Muscle layer of duodenum (tissue), 2 donors: Measurements from ENCODE around the gene WBP4.
A peak's percentile ranks its signal among the peaks of the same experiment; 100 is the strongest.

Experiments used
- H3K27ac ChIP-seq: one replicate; pipeline ENCODE4 v1.7.0; 2013; ENCODE audit warnings: mild to moderate bottlenecking, low read length
- H3K27me3 ChIP-seq: one replicate; pipeline ENCODE4 v1.7.0; 2013; ENCODE audit warnings: low read depth, mild to moderate bottlenecking, control low read depth, low read length
- H3K36me3 ChIP-seq, 2 donors: one replicate each; pipeline ENCODE4 v1.7.0; 2013; ENCODE audit warnings: low read length in 2 of 2, control low read depth in 1 of 2, mild to moderate bottlenecking in 1 of 2; ENCODE audit not compliant: insufficient read depth in 2 of 2, control insufficient read depth in 1 of 2
- H3K4me1 ChIP-seq, 2 donors: one replicate each; pipeline ENCODE4 v1.7.0; 2013; ENCODE audit warnings: low read length in 2 of 2, mild to moderate bottlenecking in 2 of 2, control low read depth in 1 of 2, moderate library complexity in 1 of 2; ENCODE audit not compliant: insufficient read depth in 2 of 2, control insufficient read depth in 1 of 2
- H3K4me3 ChIP-seq, 2 donors: one replicate each; pipeline ENCODE4 v1.7.0; 2013; ENCODE audit warnings: low read length in 2 of 2, low read depth in 1 of 2, mild to moderate bottlenecking in 1 of 2
- H3K9me3 ChIP-seq, 2 donors: one replicate each; pipeline ENCODE4 v1.7.0; 2013; ENCODE audit warnings: low read length in 2 of 2, control low read depth in 1 of 2, mild to moderate bottlenecking in 1 of 2; ENCODE audit not compliant: control insufficient read depth in 1 of 2
- donor health status: healthy.

WBP4 gene, protein sequence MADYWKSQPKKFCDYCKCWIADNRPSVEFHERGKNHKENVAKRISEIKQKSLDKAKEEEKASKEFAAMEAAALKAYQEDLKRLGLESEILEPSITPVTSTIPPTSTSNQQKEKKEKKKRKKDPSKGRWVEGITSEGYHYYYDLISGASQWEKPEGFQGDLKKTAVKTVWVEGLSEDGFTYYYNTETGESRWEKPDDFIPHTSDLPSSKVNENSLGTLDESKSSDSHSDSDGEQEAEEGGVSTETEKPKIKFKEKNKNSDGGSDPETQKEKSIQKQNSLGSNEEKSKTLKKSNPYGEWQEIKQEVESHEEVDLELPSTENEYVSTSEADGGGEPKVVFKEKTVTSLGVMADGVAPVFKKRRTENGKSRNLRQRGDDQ

DNA sequence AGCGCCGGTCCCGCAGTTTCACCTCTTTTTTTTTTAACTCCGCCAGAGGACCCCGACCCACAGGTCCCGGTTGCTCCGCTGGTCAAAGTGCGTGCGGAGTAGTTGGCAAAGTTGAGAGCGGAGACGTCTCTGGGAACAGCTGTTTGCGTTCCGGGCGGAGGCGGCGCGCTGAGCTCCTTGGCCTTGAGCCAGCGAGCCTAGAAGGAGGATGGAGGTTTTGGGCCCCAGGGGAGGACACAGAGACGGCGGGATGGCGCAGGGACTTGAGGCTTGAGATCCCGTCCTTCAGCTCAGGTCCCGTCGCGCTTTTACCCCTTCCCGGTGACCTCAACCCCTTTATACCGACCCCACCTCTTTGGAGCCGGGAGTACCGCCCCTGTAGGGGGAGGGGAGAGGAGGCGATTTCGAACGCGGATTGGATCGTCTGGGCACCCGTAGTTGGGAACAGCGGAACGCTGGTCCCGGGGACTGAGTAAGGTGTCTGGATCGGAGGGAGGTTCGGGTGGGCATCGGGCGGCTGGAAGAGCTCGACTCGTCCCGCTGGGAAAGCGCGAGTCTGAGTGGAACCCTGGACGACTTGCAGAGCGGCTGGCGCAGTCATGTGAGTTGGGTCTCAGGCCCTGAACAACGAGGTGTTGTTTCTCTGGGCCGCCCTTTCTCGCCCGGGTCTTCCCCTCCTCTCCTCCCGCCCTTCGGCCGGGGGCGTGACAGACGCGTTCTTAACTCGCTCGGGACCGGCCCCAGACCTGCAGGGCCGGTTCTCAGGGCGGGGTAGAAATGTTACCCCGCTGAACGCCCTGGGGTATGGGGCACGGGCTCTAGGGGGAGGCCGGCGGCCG is at the start of gene WBP4:
WBP4 (plus strand) TSS at position 435 of the 839 bp plus-strand sequence; CDS start at position 600, 165 bp downstream.
- peaks cover 34 to 66% of the 10 kb centered on the region in 2 donors for H3K4me1 ChIP-seq
- no peaks in the 10 kb centered on the region for H3K9me3 ChIP-seq
- H3K27ac ChIP-seq = peak within 1 kb of the TSS; percentile 99
- H3K27me3 ChIP-seq = no peaks in the 10 kb centered on the region
- H3K4me3 ChIP-seq = peak within 1 kb of the TSS; percentile 71 to 88
- H3K36me3 ChIP-seq = peaks cover under 1 to 36% of the 10 kb centered on the region in 2 donors

DNA sequence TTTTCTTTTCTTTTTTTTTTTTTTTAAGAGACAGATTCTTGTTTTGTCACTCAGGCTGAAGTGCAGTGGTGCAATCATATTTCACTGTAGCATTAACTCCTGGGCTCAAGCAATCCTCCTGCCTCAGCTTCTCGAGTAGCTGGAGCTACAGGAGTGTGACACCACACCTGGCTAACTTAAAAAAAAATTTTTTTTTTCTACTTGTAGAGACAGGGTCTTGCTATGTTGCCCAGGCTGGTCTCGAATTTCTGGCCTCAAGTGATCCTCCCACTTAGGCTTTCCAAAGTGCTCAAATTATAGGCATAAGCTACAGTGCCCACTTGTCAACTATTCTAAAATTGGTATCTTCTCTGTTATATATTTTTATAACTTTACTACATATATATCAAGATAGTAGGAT is 48.8 kb upstream of the WBP4 start:
- no peaks in the 10 kb centered on the region for H3K36me3 ChIP-seq
- H3K27ac ChIP-seq = no peak overlapping the region
- H3K4me1 ChIP-seq = peaks cover 3 to 20% of the 10 kb centered on the region in 2 donors
- no peaks in the 10 kb centered on the region for H3K27me3 ChIP-seq
- H3K9me3 ChIP-seq = no peaks in the 10 kb centered on the region
- H3K4me3 ChIP-seq = no peak overlapping the region

DNA sequence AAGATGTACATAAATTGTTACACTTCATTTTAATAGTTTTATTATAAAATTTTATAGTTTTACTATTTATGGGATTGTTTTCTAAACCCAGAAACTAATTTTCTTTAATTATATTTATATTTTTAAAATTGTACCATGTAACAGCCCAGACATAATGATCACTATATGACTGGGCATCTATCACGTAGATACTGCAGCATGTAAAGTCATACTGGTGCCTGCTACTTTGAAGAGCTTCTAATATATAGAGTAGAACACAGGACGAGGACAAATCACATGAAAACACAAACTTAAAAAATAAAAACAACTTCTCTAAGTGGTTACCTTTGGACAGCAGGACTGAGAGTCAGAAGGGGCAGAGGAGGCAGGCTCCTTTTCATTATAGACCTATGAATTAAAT is 47.5 kb upstream of the WBP4 start:
- Histone ChIP-seq H3K9me3 (no peaks in the 10 kb centered on the region), H3K27me3 (no peaks in the 10 kb centered on the region), H3K4me3 (no peak overlapping the region), H3K36me3 (no peaks in the 10 kb centered on the region), H3K27ac (no peak overlapping the region), H3K4me1 (peaks cover 0 to 20% of the 10 kb centered on the region in 2 donors)

DNA sequence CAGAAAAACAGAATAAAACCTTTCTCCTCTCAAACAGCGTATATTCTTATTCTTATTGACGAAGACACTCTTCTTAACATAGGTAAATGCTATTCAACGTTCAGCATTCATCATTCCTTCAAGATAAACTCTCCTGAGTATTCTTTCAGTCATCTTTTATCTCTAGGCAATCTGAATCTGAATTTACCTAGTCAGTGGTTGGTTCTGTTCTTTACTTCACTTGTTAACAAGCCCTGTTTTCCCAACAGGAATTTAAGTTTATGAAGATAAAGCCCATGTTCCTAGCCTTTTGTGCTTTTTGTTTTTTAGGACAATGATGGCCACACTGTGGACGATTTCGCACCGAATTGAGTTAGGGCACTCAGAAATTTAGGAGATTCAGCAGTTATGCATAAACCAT is 45.4 kb upstream of the WBP4 start:
- H3K36me3 ChIP-seq = no peaks in the 10 kb centered on the region
- H3K27ac ChIP-seq = no peak overlapping the region
- H3K4me1 ChIP-seq = peaks cover 0 to 31% of the 10 kb centered on the region in 2 donors
- no peaks in the 10 kb centered on the region for H3K27me3 ChIP-seq
- H3K9me3 ChIP-seq = no peaks in the 10 kb centered on the region
- no peak overlapping the region for H3K4me3 ChIP-seq

DNA sequence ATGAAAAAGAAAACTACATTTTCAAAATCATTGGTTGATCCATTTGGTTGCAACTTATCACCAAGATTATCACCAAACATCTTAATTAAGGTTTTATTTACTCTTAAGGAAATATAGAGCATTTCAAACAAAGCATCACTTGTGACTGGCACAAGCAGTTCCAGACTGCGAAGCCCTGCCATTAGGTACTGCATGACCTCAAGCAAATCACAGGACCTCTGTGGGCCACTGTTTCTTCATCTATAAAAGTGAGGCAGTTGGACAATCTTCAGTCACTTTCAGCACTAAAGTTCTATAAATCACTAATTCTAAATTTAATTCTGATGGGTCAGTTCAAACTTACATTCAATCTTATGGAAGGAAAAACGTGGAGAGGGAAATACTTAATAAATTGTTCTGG is 44.1 kb upstream of the WBP4 start:
- H3K36me3 ChIP-seq = no peaks in the 10 kb centered on the region
- peak overlapping the region; percentile 94 for H3K27ac ChIP-seq
- H3K27me3 ChIP-seq = no peaks in the 10 kb centered on the region
- H3K4me3 ChIP-seq = peak overlapping the region; percentile 26 to 79
- H3K9me3 ChIP-seq = no peaks in the 10 kb centered on the region
- H3K4me1 ChIP-seq = peaks cover 4 to 25% of the 10 kb centered on the region in 2 donors

DNA sequence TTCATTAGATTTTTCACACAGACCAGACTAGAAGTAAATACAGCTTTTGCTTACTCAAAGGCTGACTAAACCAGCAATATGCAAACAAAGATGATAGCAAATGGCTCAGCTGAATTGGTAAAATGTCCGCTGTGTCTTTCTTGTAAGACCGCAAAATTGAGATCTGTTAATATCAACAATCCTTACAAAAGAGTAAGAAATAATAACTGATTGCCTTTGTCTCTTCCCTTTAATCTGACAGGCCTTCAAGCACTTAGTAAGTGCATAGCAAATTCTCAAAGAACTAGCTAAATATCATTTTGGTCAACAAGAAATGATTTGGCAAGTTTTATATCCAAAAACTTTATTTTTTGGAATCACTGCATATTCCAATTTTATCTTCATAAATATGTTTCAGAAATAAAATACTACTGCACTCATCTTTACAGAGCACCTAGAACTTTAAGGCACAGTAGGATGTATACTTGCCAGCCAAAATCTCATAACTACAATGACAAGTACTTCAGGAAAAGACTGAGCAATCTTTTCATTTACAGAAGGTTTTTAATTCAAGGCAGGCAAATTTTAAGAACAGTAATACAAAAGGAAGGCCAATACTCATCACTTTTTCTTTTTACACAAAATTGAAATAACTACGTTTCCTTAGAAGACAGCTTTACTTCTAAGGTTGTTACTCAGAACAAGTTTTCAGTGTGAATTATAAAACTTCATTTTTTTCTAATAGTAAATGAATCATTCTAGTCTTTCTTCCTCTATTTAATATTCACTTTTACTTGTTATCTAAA is 43.3 kb upstream of the WBP4 start:
- peak overlapping the region; percentile 94 for H3K27ac ChIP-seq
- H3K9me3 ChIP-seq = no peaks in the 10 kb centered on the region
- no peaks in the 10 kb centered on the region for H3K27me3 ChIP-seq
- peaks cover 4 to 25% of the 10 kb centered on the region in 2 donors for H3K4me1 ChIP-seq
- H3K4me3 ChIP-seq = peak overlapping the region; percentile 16 to 79
- H3K36me3 ChIP-seq = no peaks in the 10 kb centered on the region

DNA sequence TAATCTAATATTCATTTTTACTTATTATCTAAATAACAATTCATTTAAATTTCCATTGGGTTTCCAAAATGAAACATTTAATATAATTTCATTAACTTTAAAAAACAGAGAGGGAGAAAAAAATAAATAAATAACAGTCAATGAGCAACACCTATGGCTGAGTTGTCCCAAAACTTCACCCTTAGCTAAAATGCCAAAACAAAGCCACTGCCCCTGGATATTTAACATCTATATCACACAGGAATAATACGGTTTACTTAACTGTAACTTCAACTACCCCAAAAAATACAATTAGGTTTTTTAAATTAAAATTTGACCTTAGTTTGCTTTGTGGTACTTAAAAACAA is 42.7 kb upstream of the WBP4 start:
- Histone ChIP-seq H3K4me3 (peak overlapping the region; percentile 12 to 79), H3K27ac (peak overlapping the region; percentile 94), H3K9me3 (no peaks in the 10 kb centered on the region), H3K36me3 (no peaks in the 10 kb centered on the region), H3K4me1 (peaks cover 4 to 25% of the 10 kb centered on the region in 2 donors), H3K27me3 (no peaks in the 10 kb centered on the region)

DNA sequence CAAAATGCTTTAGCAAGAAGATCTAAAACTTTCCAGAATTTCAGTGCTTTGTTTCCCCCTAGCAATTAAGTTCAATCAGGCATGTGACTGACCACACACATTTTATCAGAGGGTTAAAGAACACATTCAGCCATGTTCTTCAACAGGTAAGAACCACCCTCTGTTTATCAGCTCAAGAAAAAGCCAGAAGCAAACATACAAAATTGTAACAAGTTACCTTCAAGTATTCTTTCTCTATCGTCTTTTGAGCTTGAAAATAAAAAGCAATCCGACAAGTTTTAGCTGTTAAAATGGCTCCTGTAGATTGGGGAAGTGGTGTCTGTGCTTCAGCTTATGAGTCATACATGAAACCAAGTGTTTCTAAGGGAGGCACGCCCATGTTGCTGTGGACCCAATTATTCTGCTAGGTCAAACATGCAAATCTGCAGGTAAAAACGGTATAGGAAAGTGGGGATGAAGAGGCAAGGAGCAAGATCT is 42.3 kb upstream of the WBP4 start, which contains the start of gene ELF1:
ELF1 (minus strand) TSS at position 306 of the 477 bp plus-strand sequence. CDS start 37,262 bp downstream, outside the sequence.
- Histone ChIP-seq H3K9me3 (no peaks in the 10 kb centered on the region), H3K4me1 (peaks cover 4 to 25% of the 10 kb centered on the region in 2 donors), H3K36me3 (no peaks in the 10 kb centered on the region), H3K27me3 (no peaks in the 10 kb centered on the region), H3K4me3 (peak within 1 kb of the TSS; percentile 16 to 79), H3K27ac (peak within 1 kb of the TSS; percentile 94)

DNA sequence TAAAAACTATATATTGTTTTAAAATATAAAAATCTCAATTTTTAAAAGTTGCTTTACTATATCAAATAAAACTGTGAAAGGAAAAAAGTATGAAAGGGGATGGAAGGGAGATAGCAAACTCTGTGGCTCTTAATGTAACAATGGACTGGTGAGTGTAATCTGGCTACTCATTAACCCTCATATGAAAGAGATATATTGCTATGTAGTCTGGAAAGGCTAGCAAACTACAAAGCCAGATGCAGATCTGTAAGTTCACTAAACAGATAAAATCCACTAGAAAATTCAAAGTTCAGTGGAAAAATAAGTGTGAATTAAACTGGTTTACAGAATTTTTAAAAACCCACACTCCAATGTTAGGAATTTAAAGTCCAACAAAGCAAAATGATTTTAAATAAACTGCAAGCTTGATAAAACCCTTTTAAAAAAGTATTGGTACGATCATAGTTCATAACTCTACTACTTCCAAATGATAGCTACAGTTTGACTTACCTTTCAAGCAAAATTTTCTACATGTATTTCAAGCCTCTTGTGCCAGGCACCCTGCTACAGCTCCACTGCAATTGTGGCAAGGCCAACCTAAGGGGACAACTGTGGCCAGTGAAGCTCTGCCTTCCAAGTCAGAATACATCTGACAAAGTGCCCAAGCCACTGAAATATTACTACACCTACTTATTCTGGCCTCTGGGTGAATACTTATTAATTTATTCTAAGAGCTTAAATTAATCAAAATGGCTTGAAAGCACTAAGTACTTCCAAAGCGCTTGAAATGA is 41.5 kb upstream of the WBP4 start:
- Histone ChIP-seq H3K27ac (peak overlapping the region; percentile 7), H3K4me1 (peaks cover 4 to 20% of the 10 kb centered on the region in 2 donors), H3K36me3 (no peaks in the 10 kb centered on the region), H3K4me3 (no peak overlapping the region), H3K9me3 (no peaks in the 10 kb centered on the region), H3K27me3 (no peaks in the 10 kb centered on the region)

DNA sequence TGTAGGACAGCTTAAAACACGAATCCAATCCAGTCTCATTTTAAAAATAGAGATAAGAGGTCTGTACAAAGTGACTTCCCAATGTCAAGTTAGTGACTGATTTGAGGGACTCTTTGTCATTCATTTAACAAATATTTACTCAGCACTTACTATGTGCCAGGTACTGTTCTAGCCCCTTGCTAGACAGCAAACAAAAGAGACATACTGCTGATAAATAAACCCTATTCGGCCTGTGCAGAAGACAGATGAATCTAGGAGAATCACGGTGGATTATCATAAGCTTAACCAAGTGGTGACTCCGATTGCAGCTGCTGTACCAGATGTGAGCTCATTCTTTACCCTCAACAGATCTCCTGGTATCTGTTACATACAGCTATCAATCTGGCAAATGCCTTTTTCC is 35.8 kb upstream of the WBP4 start:
- Histone ChIP-seq H3K9me3 (no peaks in the 10 kb centered on the region), H3K27ac (no peak overlapping the region)

More for the DNA sequence above, 35.8 kb upstream of the WBP4 start:
- Histone ChIP-seq H3K27me3 (no peaks in the 10 kb centered on the region), H3K36me3 (no peaks in the 10 kb centered on the region), H3K4me1 (peaks cover 4% of the 10 kb centered on the region in 2 donors), H3K4me3 (no peak overlapping the region)
